ENCODE results near the gene ZNF653.

The ZNF653 gene

GRCh38 chr19:11551603-11552235 is 46.1 kb upstream of the ZNF653 start:
- Histone ChIP-seq H3K36me3 (ENCODE audit: insufficient read depth) (no peaks in the 10 kb centered on the region), H3K4me1 (ENCODE audit: low read depth, poor library complexity, severe bottlenecking) (no peaks in the 10 kb centered on the region), H3K79me2 (ENCODE audit: insufficient read depth, low read depth) (no peaks in the 10 kb centered on the region), H3K4me2 (no peak overlapping the region), H3K4me3 (IDR thresholded peaks at IDR 0.05; ENCODE audit: insufficient read depth, low read depth, low read length) (no peak overlapping the region), H2AFZ (ENCODE audit: low read depth) (no peak overlapping the region), H3K27me3 (ENCODE audit: insufficient read depth, low read depth) (no peaks in the 10 kb centered on the region), H3K9ac (no peak overlapping the region), H3K27ac (no peak overlapping the region), H4K20me1 (ENCODE audit: insufficient read depth) (no peaks in the 10 kb centered on the region)
- peak; percentile 32; the same call in 1 of the 2 replicates for TF ChIP-seq CTCF (conservative IDR thresholded peaks at IDR 0.05; ENCODE audit: low read depth, low read length)

- Histone ChIP-seq H3K4me2 (no peak overlapping the region), H3K9ac (no peak overlapping the region), H3K27ac (no peak overlapping the region), H3K36me3 (ENCODE audit: insufficient read depth) (no peaks in the 10 kb centered on the region), H3K4me1 (ENCODE audit: low read depth, poor library complexity, severe bottlenecking) (no peaks in the 10 kb centered on the region), H3K4me3 (IDR thresholded peaks at IDR 0.05; ENCODE audit: insufficient read depth, low read depth, low read length) (no peak overlapping the region), H4K20me1 (ENCODE audit: insufficient read depth) (no peaks in the 10 kb centered on the region), H2AFZ (ENCODE audit: low read depth) (no peak overlapping the region), H3K79me2 (ENCODE audit: insufficient read depth, low read depth) (no peaks in the 10 kb centered on the region), H3K27me3 (ENCODE audit: insufficient read depth, low read depth) (no peaks in the 10 kb centered on the region)
- no peak for TF ChIP-seq CTCF (conservative IDR thresholded peaks at IDR 0.05; ENCODE audit: low read depth, low read length)
Observed at GRCh38 chr19:11550265-11550664, 44.6 kb upstream of the ZNF653 start.

- H3K27ac ChIP-seq = no peak overlapping the region
- H3K4me2 ChIP-seq = no peak overlapping the region
- no peaks in the 10 kb centered on the region for H3K27me3 ChIP-seq (ENCODE audit: insufficient read depth, low read depth)
- no peak overlapping the region for H3K4me3 ChIP-seq (IDR thresholded peaks at IDR 0.05; ENCODE audit: insufficient read depth, low read depth, low read length)
- no peak for TF ChIP-seq CTCF (conservative IDR thresholded peaks at IDR 0.05; ENCODE audit: low read depth, low read length)
- no peaks in the 10 kb centered on the region for H3K4me1 ChIP-seq (ENCODE audit: low read depth, poor library complexity, severe bottlenecking)
- no peak overlapping the region for H3K9ac ChIP-seq
- no peak overlapping the region for H2AFZ ChIP-seq (ENCODE audit: low read depth)
- H3K36me3 ChIP-seq (ENCODE audit: insufficient read depth) = no peaks in the 10 kb centered on the region
- H4K20me1 ChIP-seq (ENCODE audit: insufficient read depth) = no peaks in the 10 kb centered on the region
- no peaks in the 10 kb centered on the region for H3K79me2 ChIP-seq (ENCODE audit: insufficient read depth, low read depth)
Observed at GRCh38 chr19:11549386-11549953, 43.8 kb upstream of the ZNF653 start.

- Histone ChIP-seq H3K27ac (no peak overlapping the region), H3K79me2 (ENCODE audit: insufficient read depth, low read depth) (no peaks in the 10 kb centered on the region), H3K4me3 (IDR thresholded peaks at IDR 0.05; ENCODE audit: insufficient read depth, low read depth, low read length) (no peak overlapping the region), H2AFZ (ENCODE audit: low read depth) (no peak overlapping the region), H3K27me3 (ENCODE audit: insufficient read depth, low read depth) (no peaks in the 10 kb centered on the region; the same call in 1 of the 2 replicates), H4K20me1 (ENCODE audit: insufficient read depth) (no peaks in the 10 kb centered on the region), H3K4me1 (ENCODE audit: low read depth, poor library complexity, severe bottlenecking) (no peaks in the 10 kb centered on the region), H3K36me3 (ENCODE audit: insufficient read depth) (no peaks in the 10 kb centered on the region), H3K4me2 (no peak overlapping the region), H3K9ac (no peak overlapping the region)
- no peak for TF ChIP-seq CTCF (conservative IDR thresholded peaks at IDR 0.05; ENCODE audit: low read depth, low read length)
Observed at GRCh38 chr19:11547929-11548700, 42.5 kb upstream of the ZNF653 start.
